KG1 (cell line): ENCODE results near the gene RHOB.
"Not testable (repeated sequence)": the region's sequence is repeated elsewhere in the genome, so short reads cannot be mapped to it uniquely, and the experiment has no call there.

Experiments used
- DNase-seq: peaks from one replicate; lab custom pipeline; 2025; lab: John Stamatoyannopoulos, UW

RHOB gene

GRCh38 chr2:20422402-20423271 is 24.2 kb upstream of the RHOB start:
- DNase-seq: no peak

GRCh38 chr2:20423359-20423758 is 23.5 kb upstream of the RHOB start:
- DNase-seq: no peak

GRCh38 chr2:20423847-20424246 is 23.0 kb upstream of the RHOB start:
- no peak for DNase-seq

- peak; percentile 69 for DNase-seq
Observed at GRCh38 chr2:20424300-20425290, 22.3 kb upstream of the RHOB start.

- no peak for DNase-seq
Observed at GRCh38 chr2:20425371-20425881, 21.4 kb upstream of the RHOB start.

GRCh38 chr2:20425884-20426283 is 21.0 kb upstream of the RHOB start:
- no peak for DNase-seq

GRCh38 chr2:20427931-20428526 is 18.8 kb upstream of the RHOB start:
- DNase-seq: no peak

- DNase-seq: no peak
Observed at GRCh38 chr2:20428717-20429490, 18.0 kb upstream of the RHOB start.

GRCh38 chr2:20429528-20429927 is 17.3 kb upstream of the RHOB start:
- DNase-seq: no peak

GRCh38 chr2:20430035-20430434 is 16.8 kb upstream of the RHOB start:
- DNase-seq: no peak

- DNase-seq: no peak
Observed at GRCh38 chr2:20430461-20431300, 16.2 kb upstream of the RHOB start.

- DNase-seq: no peak
Observed at GRCh38 chr2:20431301-20431698, 15.6 kb upstream of the RHOB start.

- DNase-seq: no peak
Observed at GRCh38 chr2:20431772-20432171, 15.1 kb upstream of the RHOB start.

- no peak for DNase-seq
Observed at GRCh38 chr2:20432714-20433113, 14.2 kb upstream of the RHOB start.

- DNase-seq: no peak
Observed at GRCh38 chr2:20433249-20433648, 13.6 kb upstream of the RHOB start.

GRCh38 chr2:20433946-20434553 is 12.8 kb upstream of the RHOB start:
- DNase-seq: no peak

GRCh38 chr2:20434588-20435294 is 12.1 kb upstream of the RHOB start:
- no peak for DNase-seq

- DNase-seq: not testable (repeated sequence)
Observed at GRCh38 chr2:20435456-20435855, 11.4 kb upstream of the RHOB start.

- no peak for DNase-seq
Observed at GRCh38 chr2:20436716-20437470, 10.0 kb upstream of the RHOB start.
